Karpas-422 (cell line): Measurements from ENCODE around the gene KCNQ1. TPM values are rescaled to one million over a fixed set of nuclear protein-coding genes. Genes with fewer than 3 reads are reported as not detected.

Source experiments
- DNase-seq: peaks from one replicate; pipeline ENCODE4 v3.0.0-alpha.2; 2015
- H2AFZ ChIP-seq: fragments of 200-600 bp; sonication (generic); 2 replicates; pipeline ENCODE4 v1.6.1; 2014; ENCODE audit warnings: antibody characterized with exemption, low read length, mixed read lengths
- H3K27ac ChIP-seq: fragments of 200-600 bp; sonication (generic); 2 replicates; pipeline ENCODE4 v1.5.1; 2014; ENCODE audit warnings: mild to moderate bottlenecking, low read length, moderate library complexity
- H3K27me3 ChIP-seq: fragments of 200-600 bp; sonication (generic); 2 replicates; pipeline ENCODE4 v1.6.1; 2014; ENCODE audit warnings: low read length, mixed read lengths
- H3K36me3 ChIP-seq: fragments of 200-600 bp; sonication (generic); 2 replicates; pipeline ENCODE4 v1.6.1; 2014; ENCODE audit warnings: low read length, mixed read lengths; ENCODE audit not compliant: insufficient read depth
- H3K4me1 ChIP-seq: fragments of 200-600 bp; sonication (generic); 2 replicates; pipeline ENCODE4 v1.6.1; 2014; ENCODE audit warnings: mild to moderate bottlenecking, low read length, mixed read lengths
- H3K4me2 ChIP-seq: fragments of 200-600 bp; sonication (generic); 2 replicates; pipeline ENCODE4 v1.6.1; 2014; ENCODE audit warnings: low read length, low read depth, mild to moderate bottlenecking; ENCODE audit not compliant: poor library complexity, severe bottlenecking
- H3K4me3 ChIP-seq: fragments of 200-600 bp; sonication (generic); 2 replicates; pipeline ENCODE4 v1.5.1; 2014; ENCODE audit warnings: mild to moderate bottlenecking, antibody characterized with exemption, low read length, mixed read lengths
- H3K79me2 ChIP-seq: fragments of 200-600 bp; sonication (generic); 2 replicates; pipeline ENCODE4 v1.6.1; 2014; ENCODE audit warnings: mild to moderate bottlenecking, low read length, mixed read lengths
- H3K9ac ChIP-seq: fragments of 200-600 bp; sonication (generic); 2 replicates; pipeline ENCODE4 v1.6.0; 2014; ENCODE audit warnings: low read length
- H3K9me2 ChIP-seq: fragments of 200-600 bp; sonication (generic), shearing (Covaris generic); replicated peaks from 2 replicates; pipeline ENCODE4 v1.6.0; 2014; ENCODE audit warnings: mild to moderate bottlenecking, low read length, moderate library complexity; ENCODE audit not compliant: insufficient read depth
- H3K9me3 ChIP-seq: fragments of 300-700, 200-600 bp; sonication (generic); 2 replicates; pipeline ENCODE4 v1.6.1; 2014; ENCODE audit warnings: low read length, mixed read lengths
- H4K20me1 ChIP-seq: fragments of 200-600 bp; sonication (generic); 2 replicates; pipeline ENCODE4 v1.6.1; 2014; ENCODE audit warnings: mild to moderate bottlenecking, antibody characterized with exemption, low read length, low read depth; ENCODE audit not compliant: insufficient read depth
- total RNA-seq: library from RNA; depleted of rRNA; stranded (reverse); fragments of >200 nt; shearing (Covaris generic); gene quantifications from 2 replicates; pipeline ENCODE4 v1.2.3, GENCODE V29; 2014; ENCODE audit warnings: low replicate concordance

The KCNQ1 gene
- total RNA-seq, 1 experiment from 2014 or later: not detected

DNA sequence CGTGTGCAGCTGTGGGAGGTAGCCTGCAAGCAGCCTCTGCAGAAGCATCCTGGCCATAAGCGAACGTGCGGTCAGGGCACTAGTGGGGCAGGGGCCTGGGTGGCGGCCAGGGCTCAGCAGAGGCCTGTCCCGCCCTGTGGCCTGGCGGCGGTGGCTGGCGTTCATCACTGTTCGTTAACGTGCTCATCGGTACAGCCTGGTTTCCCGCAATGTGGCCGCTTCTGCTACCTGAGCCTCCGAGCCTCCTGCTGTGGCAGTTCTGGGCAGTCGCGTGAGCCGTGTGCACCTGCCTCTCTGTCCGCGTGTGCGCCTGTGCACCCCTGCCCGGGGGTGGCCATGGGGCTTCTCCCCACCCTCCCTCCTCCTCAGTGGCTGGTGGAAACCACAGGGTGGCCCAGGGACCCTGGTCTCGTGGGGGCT lies 137.1 kb downstream of the KCNQ1 start:
- H3K36me3 ChIP-seq: no peaks in the 10 kb centered on the region

DNA sequence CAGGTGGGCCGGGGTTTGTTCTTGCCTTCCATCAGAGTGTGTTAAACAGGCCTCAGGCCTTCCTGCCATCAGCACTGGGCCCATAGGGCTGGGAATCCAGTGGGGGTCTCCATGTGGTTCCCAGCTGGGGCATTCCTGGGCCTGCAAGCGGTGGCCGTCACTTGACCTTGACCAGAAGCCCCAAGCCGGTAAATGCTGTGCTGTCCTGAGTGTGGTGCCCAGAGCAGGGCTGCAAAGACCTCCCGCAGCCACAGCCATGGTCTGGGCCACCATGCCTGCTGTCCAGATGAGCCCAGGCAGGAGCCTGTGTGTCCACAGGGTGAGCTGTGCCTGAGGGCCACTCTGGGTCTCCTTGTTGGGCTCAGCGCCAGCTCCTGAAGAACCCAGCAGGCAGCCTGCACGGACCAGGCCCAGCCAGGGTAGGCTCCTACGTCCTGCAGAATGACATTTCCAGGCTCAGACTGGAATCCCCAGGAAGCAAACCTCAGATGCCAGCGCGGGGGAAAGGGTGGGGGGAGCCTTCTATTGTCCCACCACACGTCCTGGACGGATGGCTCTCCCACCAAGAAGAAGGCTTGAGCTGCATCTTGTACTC lies 137.6 kb downstream of the KCNQ1 start:
- H4K20me1 ChIP-seq: no peaks in the 10 kb centered on the region
- no peak for DNase-seq
- no peak overlapping the region for H3K27ac ChIP-seq
- H3K27me3 ChIP-seq: no peaks in the 10 kb centered on the region
- no peaks in the 10 kb centered on the region for H3K4me1 ChIP-seq
- no peak overlapping the region for H3K9ac ChIP-seq
- H3K9me3 ChIP-seq: no peaks in the 10 kb centered on the region
- H2AFZ ChIP-seq: no peak overlapping the region
- H3K4me3 ChIP-seq: no peak overlapping the region
- H3K4me2 ChIP-seq: no peak overlapping the region
- H3K9me2 ChIP-seq: no peaks in the 10 kb centered on the region
- H3K79me2 ChIP-seq: no peaks in the 10 kb centered on the region
- H3K36me3 ChIP-seq: no peaks in the 10 kb centered on the region

More for the DNA sequence above, 137.1 kb downstream of the KCNQ1 start:
- Histone ChIP-seq H3K27ac (no peak overlapping the region), H3K4me2 (no peak overlapping the region), H3K9me2 (no peaks in the 10 kb centered on the region), H3K79me2 (no peaks in the 10 kb centered on the region), H3K27me3 (no peaks in the 10 kb centered on the region), H3K4me1 (no peaks in the 10 kb centered on the region), H3K9ac (no peak overlapping the region), H4K20me1 (no peaks in the 10 kb centered on the region), H3K9me3 (no peaks in the 10 kb centered on the region), H2AFZ (no peak overlapping the region), H3K4me3 (no peak overlapping the region)
- no peak for DNase-seq

DNA sequence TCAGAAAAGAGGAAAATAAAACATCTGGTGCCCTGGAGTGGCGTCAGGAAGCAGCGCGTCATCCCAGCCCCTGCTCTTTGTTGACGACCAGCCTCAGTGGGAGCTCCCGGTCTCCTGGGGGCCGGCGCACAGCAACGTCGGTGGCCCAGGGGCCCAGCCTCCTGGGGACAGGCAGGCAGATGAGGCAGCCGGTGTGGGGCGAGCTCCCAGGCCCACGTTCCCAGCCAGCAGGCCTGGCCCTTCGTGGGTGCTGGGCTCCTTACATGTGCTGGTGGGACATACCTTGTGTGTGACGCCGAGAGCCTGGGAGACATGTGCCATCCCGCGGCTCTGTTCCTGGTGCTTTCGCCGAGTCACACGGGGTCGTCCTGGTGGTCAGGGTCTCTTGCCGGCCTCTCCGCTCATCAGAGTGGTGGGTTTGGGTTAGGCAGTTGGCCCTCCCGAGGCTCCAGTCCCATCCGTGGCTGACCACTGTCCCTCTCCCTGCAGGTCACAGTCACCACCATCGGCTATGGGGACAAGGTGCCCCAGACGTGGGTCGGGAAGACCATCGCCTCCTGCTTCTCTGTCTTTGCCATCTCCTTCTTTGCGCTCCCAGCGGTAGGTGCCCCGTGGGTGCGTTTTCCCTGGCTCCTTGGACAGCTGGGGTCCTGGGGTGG lies 138.3 kb downstream of the KCNQ1 start:
- no peaks in the 10 kb centered on the region for H3K79me2 ChIP-seq
- H3K9me2 ChIP-seq: no peaks in the 10 kb centered on the region
- H3K9me3 ChIP-seq: no peaks in the 10 kb centered on the region
- H3K27me3 ChIP-seq: no peaks in the 10 kb centered on the region
- H2AFZ ChIP-seq: no peak overlapping the region
- H3K4me1 ChIP-seq: no peaks in the 10 kb centered on the region
- H3K9ac ChIP-seq: no peak overlapping the region
- no peaks in the 10 kb centered on the region for H4K20me1 ChIP-seq
- H3K4me2 ChIP-seq: no peak overlapping the region
- no peak overlapping the region for H3K4me3 ChIP-seq
- H3K36me3 ChIP-seq: no peaks in the 10 kb centered on the region
- no peak for DNase-seq
- no peak overlapping the region for H3K27ac ChIP-seq

DNA sequence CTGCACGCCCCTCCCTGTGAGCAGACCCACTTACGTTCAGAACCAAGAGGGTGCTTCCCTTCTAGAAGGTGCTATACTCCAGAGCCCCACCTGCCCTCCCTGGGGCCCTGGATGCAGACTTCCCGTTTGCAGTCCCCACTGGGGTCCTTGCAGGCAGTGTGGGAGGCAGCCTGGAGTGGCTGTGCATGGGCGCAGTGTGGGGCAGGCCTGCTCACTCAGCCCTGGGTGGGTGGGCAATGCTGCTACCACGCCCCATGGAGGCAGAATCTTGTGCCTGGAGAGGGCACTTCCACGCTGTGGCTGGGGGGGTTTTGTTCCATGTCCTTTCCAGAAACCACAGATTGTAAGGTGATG lies 138.8 kb downstream of the KCNQ1 start:
- Histone ChIP-seq H2AFZ (no peak overlapping the region), H3K36me3 (no peaks in the 10 kb centered on the region), H3K4me3 (no peak overlapping the region), H4K20me1 (no peaks in the 10 kb centered on the region), H3K27me3 (no peaks in the 10 kb centered on the region), H3K9me3 (no peaks in the 10 kb centered on the region), H3K4me2 (no peak overlapping the region), H3K9ac (no peak overlapping the region), H3K4me1 (no peaks in the 10 kb centered on the region), H3K9me2 (no peaks in the 10 kb centered on the region), H3K79me2 (no peaks in the 10 kb centered on the region), H3K27ac (no peak overlapping the region)
- no peak for DNase-seq

DNA sequence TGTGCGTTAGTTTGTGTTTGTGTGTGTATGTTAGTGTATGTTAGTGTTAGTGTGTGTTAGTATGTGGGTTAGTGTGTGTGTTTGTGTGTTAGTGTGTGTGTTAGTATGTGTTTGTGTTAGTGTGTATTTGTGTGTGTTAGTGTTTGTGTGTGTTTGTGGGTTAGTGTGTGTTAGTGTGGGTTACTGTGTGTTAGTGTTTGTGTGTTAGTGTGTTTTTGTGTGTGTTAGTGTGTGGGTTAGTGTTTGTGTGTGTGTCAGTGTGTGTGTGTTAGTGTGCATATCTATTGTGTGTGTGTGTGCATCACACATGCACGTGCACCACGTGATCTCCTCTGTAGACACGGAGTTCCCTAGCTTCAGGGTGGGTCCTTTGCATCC lies 139.6 kb downstream of the KCNQ1 start:
- no peak overlapping the region for H2AFZ ChIP-seq
- H4K20me1 ChIP-seq: no peaks in the 10 kb centered on the region
- H3K4me1 ChIP-seq: no peaks in the 10 kb centered on the region
- no peak overlapping the region for H3K27ac ChIP-seq
- no peak overlapping the region for H3K9ac ChIP-seq
- DNase-seq: no peak
- H3K9me2 ChIP-seq: no peaks in the 10 kb centered on the region
- H3K27me3 ChIP-seq: no peaks in the 10 kb centered on the region
- no peak overlapping the region for H3K4me3 ChIP-seq
- H3K79me2 ChIP-seq: no peaks in the 10 kb centered on the region
- H3K4me2 ChIP-seq: no peak overlapping the region
- H3K9me3 ChIP-seq: no peaks in the 10 kb centered on the region
- H3K36me3 ChIP-seq: no peaks in the 10 kb centered on the region

DNA sequence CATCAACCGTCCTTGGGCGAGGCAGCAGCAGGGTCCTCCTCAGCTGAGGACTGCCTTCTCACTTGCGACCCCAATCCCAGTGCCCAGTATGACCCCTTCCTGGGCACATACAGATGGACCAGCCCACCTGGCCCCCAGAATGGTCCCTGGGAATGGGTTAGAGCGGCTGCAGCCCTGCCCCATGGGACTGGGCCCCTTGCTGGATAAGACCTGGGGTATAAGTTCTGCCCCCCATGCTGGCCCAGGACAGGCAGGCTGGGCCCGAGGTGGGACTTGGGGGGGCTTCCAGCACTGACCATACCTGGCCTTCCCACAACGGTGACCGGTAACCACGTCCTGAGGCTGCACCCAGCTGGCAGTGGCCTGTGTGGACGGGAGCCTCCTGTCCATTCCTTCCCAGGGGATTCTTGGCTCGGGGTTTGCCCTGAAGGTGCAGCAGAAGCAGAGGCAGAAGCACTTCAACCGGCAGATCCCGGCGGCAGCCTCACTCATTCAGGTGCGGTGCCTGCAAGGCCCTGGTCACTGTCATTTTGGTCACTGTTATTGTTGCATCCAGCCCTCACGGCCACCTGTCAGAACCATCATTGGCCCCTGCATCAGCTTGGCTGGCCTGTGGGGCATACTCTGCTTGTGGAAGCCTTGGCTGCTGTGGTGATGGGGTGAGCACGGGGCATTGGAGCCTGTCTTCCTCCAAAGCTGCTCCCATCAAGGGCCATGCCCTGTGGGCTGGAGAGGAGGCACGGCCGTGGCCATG lies 140.2 kb downstream of the KCNQ1 start:
- Histone ChIP-seq H2AFZ (no peak overlapping the region), H3K36me3 (no peaks in the 10 kb centered on the region), H3K9me2 (no peaks in the 10 kb centered on the region), H3K9me3 (no peaks in the 10 kb centered on the region), H3K9ac (no peak overlapping the region), H3K79me2 (no peaks in the 10 kb centered on the region), H4K20me1 (no peaks in the 10 kb centered on the region), H3K27me3 (no peaks in the 10 kb centered on the region), H3K4me2 (no peak overlapping the region), H3K4me1 (no peaks in the 10 kb centered on the region), H3K27ac (no peak overlapping the region), H3K4me3 (no peak overlapping the region)
- no peak for DNase-seq

DNA sequence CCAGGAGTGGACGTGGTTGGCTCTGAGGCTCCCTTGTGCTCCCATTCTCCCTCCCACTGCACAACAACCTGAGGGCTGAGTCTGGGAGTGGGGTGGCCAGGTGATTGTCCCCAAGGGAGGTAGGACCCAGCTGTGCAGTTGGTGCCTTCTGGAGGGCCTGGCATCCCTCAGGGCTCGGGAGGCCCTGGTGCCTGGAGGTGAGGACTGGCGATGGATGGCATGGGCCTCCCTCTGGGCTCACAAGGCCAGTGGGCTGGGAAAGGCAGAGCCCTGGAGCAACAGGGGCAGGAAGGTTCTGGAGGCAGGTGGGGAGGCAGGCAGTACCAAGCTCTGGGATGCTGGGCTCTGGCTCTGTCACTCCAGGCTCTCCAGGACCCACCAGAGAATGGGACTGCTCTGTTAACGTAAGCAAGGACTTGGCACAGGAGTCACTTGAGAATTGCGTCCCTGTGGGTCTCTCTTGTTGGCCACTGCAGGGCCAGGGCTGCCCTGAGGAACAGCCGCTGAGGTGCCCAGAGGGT lies 140.8 kb downstream of the KCNQ1 start:
- no peak for DNase-seq
- Histone ChIP-seq H3K9me3 (no peaks in the 10 kb centered on the region), H3K27me3 (no peaks in the 10 kb centered on the region), H3K36me3 (no peaks in the 10 kb centered on the region), H4K20me1 (no peaks in the 10 kb centered on the region), H3K9me2 (no peaks in the 10 kb centered on the region), H3K9ac (no peak overlapping the region), H3K79me2 (no peaks in the 10 kb centered on the region), H3K4me3 (no peak overlapping the region), H3K27ac (no peak overlapping the region), H2AFZ (no peak overlapping the region), H3K4me2 (no peak overlapping the region), H3K4me1 (no peaks in the 10 kb centered on the region)

DNA sequence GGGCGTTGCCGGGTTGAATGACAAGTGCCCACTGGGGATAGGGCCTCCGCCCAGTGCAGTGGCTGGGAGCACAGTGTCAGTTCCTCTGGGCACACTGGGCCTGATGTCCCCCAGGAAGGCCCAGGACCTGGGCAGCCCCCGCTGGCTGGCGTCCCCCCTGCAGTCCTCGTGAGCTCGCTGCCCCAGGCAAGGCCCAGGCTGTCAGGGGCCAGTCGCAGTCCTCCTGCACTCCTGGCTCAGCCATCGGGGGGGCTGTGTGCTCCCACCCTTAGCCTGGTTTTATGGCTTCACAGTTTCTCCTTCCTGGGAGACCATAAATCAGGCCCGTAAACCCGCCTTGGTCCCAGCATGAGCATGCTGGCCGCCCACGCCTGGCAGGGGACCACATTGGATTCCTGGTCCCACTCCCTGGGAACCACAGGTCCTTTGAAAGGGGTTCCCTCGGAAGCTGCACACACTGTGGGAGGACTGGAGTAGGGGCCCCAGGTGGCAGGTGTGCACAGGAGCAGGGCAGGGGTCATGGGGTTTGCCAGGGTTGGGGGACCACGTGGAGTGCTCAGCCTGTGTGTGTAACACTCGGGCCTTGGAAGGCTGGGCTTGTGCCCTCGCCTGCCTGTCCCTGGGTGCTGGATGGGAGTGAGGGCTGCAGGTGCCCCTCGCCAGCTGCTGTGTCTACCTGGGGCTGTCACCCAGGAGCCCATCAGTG lies 141.4 kb downstream of the KCNQ1 start:
- H2AFZ ChIP-seq: no peak overlapping the region
- no peaks in the 10 kb centered on the region for H3K9me3 ChIP-seq
- no peak overlapping the region for H3K27ac ChIP-seq
- H4K20me1 ChIP-seq: no peaks in the 10 kb centered on the region
- no peak overlapping the region for H3K9ac ChIP-seq
- no peak overlapping the region for H3K4me2 ChIP-seq
- no peaks in the 10 kb centered on the region for H3K27me3 ChIP-seq
- no peaks in the 10 kb centered on the region for H3K4me1 ChIP-seq
- no peak overlapping the region for H3K4me3 ChIP-seq
- H3K79me2 ChIP-seq: no peaks in the 10 kb centered on the region
- DNase-seq: no peak
- no peaks in the 10 kb centered on the region for H3K36me3 ChIP-seq
- H3K9me2 ChIP-seq: no peaks in the 10 kb centered on the region
